ENCODE data around the gene MED12L.

Gene MED12L

DNA sequence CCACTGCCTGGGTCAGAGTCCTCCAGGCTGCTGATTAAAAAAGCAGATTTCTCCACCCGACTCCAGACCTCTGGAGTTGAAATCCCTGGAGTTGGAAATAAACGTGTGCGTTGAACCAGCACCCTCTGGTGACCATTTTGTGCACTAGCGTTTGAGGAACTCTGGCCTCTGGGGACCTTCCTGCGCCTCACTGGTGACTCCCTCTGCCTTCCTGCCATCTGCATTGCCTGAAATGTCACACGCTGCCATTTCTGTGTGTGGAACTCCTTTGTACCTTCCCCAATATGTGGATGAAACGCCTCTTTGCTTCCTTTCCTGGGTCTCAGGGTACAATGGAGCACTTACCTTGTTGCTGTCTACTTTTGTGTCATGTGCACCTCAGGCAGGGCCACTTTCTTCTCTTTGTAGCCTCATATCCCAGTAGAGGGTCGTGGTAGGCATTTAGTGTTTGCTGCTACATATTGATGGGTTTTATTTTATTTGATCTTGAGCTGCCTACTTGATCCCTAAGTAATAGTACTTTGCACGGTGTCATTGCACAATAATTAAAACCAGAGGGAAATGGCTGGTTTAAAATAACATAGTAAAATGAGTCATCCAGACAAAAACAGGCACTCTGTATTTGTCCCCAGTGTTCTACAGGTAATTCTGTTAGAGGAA is 60.7 kb downstream of the MED12L start:
- Histone ChIP-seq H3K27me3 (ENCODE audit: control insufficient read depth in 1 of 2, insufficient read depth in 2 of 2, low read length in 2 of 2) (no peaks in the 10 kb centered on the region), H3K4me1 (ENCODE audit: insufficient read depth, low read length) (no peaks in the 10 kb centered on the region), H3K36me3 (ENCODE audit: insufficient read depth, low read length) (no peaks in the 10 kb centered on the region), H3K9ac (ENCODE audit: low read length) (no peak overlapping the region), H3K9me3 (ENCODE audit: low read length) (no peaks in the 10 kb centered on the region), H3K4me3 (ENCODE audit: low read depth in 1 of 2, low read length in 2 of 2) (no peak overlapping the region), H3K27ac (ENCODE audit: low read depth, low read length) (no peak overlapping the region)

DNA sequence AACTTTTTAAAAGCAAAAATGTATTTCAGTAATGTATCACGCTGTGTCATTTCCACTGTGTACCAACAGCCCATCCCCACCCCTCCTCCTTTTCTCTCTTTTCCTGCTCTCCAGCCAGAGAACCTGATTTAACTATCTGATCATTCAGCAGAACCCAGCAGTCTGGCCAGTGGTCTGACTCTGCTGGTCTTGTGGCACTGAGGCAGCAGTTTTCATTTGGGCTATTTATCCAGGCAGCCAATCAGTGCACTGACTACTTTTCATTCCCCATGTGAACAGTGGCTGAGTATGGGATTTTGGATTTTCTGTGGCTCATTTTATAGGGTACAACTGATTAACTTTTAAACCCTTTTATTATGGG is 61.2 kb downstream of the MED12L start:
- H3K36me3 ChIP-seq (ENCODE audit: insufficient read depth, low read length) = no peaks in the 10 kb centered on the region
- no peaks in the 10 kb centered on the region for H3K27me3 ChIP-seq (ENCODE audit: control insufficient read depth in 1 of 2, insufficient read depth in 2 of 2, low read length in 2 of 2)
- H3K9ac ChIP-seq (ENCODE audit: low read length) = no peak overlapping the region
- no peaks in the 10 kb centered on the region for H3K4me1 ChIP-seq (ENCODE audit: insufficient read depth, low read length)
- no peaks in the 10 kb centered on the region for H3K9me3 ChIP-seq (ENCODE audit: low read length)
- no peak overlapping the region for H3K4me3 ChIP-seq (ENCODE audit: low read depth in 1 of 2, low read length in 2 of 2)
- H3K27ac ChIP-seq (ENCODE audit: low read depth, low read length) = no peak overlapping the region

DNA sequence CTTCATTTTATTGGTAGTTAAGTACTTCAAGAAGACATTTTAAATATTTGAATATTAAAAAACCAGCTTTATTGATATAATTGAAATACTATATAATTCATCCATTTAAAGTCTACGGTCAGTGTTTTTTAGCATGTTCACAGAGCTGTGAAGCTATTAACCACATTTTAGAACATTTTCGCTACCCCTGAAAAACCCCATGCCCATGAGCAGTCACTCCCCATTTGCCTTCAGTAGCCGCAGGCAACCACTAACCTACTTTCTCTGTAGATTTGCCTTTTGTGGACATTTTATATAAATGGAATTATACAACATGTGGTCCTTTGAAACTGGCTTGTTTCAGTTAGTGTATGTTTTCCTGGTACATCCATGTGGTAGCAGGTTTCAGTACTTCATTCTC is 61.8 kb downstream of the MED12L start:
- H3K9ac ChIP-seq (ENCODE audit: low read length) = no peak overlapping the region
- H3K9me3 ChIP-seq (ENCODE audit: low read length) = no peaks in the 10 kb centered on the region
- no peak overlapping the region for H3K27ac ChIP-seq (ENCODE audit: low read depth, low read length)
- no peaks in the 10 kb centered on the region for H3K4me1 ChIP-seq (ENCODE audit: insufficient read depth, low read length)
- no peaks in the 10 kb centered on the region for H3K36me3 ChIP-seq (ENCODE audit: insufficient read depth, low read length)
- no peak overlapping the region for H3K4me3 ChIP-seq (ENCODE audit: low read depth in 1 of 2, low read length in 2 of 2)
- no peaks in the 10 kb centered on the region for H3K27me3 ChIP-seq (ENCODE audit: control insufficient read depth in 1 of 2, insufficient read depth in 2 of 2, low read length in 2 of 2)

DNA sequence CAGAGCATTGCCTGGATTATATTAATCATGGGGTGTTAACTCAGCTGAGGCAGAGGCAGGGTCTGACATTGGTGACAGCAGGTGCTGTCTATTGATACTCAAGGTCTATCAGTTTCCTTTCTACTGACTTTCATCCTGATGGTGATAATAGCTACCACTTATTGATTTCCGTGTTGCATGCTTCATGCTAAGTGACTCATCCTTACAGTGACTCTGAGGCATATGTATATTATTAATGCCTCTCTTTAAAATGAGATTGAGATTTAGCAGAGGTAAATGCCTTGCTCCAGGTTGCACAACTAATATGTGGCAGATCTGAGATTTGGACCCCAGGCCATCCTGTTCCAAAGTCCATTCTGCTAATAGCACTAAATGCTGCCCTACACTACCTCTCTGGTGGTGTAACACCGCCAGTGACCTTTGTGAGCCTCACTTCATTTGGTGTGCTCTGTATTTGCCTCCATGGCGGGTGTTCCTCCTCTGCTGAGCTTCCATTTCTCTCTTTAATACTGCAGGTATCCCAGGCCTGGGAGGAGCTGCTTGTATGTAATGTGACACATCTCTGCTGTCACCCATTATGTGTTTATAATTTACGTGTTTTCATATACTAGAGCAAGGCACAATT is 67.1 kb downstream of the MED12L start:
- no peaks in the 10 kb centered on the region for H3K9me3 ChIP-seq (ENCODE audit: low read length)
- no peaks in the 10 kb centered on the region for H3K36me3 ChIP-seq (ENCODE audit: insufficient read depth, low read length)
- no peak overlapping the region for H3K4me3 ChIP-seq (ENCODE audit: low read depth in 1 of 2, low read length in 2 of 2)

DNA sequence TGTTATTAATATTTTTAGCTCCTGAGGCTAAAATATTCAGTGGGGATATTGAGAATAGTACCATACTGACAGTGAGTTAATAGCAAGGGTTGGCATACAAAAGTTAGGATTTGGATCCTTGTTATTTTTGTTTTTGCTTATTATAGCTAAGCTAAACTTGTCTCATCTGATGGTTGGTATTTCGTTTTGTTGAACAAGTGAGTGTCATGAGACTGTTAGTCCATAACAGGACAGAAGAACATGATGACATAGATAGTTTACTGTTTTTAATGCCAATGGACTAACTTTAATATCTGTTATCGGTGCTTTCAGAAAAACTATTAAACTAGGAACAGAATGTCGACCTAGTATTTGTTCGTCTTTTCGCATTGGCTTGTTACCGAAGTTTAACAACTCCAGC is 69.1 kb downstream of the MED12L start:
- Histone ChIP-seq H3K27me3 (ENCODE audit: control insufficient read depth in 1 of 2, insufficient read depth in 2 of 2, low read length in 2 of 2) (no peaks in the 10 kb centered on the region), H3K27ac (ENCODE audit: low read depth, low read length) (no peak overlapping the region), H3K36me3 (ENCODE audit: insufficient read depth, low read length) (no peaks in the 10 kb centered on the region), H3K4me1 (ENCODE audit: insufficient read depth, low read length) (no peaks in the 10 kb centered on the region), H3K9me3 (ENCODE audit: low read length) (no peaks in the 10 kb centered on the region), H3K9ac (ENCODE audit: low read length) (no peak overlapping the region), H3K4me3 (ENCODE audit: low read depth in 1 of 2, low read length in 2 of 2) (no peak overlapping the region)

More for the DNA sequence above, 67.1 kb downstream of the MED12L start:
- Histone ChIP-seq H3K27ac (ENCODE audit: low read depth, low read length) (no peak overlapping the region), H3K4me1 (ENCODE audit: insufficient read depth, low read length) (no peaks in the 10 kb centered on the region), H3K9ac (ENCODE audit: low read length) (no peak overlapping the region), H3K27me3 (ENCODE audit: control insufficient read depth in 1 of 2, insufficient read depth in 2 of 2, low read length in 2 of 2) (no peaks in the 10 kb centered on the region)

DNA sequence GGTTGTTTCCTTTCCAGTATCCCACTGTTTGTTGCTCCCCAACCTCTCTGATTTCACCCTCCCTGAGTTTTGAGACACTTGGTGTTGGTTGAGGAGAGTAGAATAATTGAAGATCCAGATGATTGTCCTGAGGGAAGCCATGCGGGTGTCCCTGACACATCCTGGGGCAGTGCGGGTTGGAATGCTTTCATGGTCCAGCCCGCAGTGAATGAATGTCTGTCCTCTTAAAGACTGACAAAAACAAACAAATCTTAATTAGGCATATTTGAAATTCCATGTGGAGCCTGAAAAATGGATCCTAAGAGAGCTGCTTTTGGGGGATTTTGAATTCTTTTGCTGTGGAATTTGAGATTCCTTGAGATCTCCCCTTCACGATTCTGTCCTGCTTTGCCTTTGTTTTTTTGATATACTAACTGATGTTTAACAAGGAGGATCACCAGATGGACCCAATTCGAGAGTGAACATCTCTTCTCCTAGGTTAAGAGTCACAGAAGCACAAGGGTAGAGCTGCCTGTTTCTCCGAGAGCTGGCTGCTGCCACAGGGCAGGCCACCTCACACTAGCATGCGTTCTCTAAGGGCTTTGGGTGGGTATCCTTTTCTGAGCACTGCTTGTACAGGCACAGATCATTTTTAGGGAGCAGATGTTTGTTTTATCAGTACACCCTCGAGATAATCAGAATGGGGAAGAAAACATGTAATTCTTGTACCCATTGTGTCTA is 70.1 kb downstream of the MED12L start:
- Histone ChIP-seq H3K36me3 (ENCODE audit: insufficient read depth, low read length) (no peaks in the 10 kb centered on the region), H3K4me3 (ENCODE audit: low read depth in 1 of 2, low read length in 2 of 2) (no peak overlapping the region)

DNA sequence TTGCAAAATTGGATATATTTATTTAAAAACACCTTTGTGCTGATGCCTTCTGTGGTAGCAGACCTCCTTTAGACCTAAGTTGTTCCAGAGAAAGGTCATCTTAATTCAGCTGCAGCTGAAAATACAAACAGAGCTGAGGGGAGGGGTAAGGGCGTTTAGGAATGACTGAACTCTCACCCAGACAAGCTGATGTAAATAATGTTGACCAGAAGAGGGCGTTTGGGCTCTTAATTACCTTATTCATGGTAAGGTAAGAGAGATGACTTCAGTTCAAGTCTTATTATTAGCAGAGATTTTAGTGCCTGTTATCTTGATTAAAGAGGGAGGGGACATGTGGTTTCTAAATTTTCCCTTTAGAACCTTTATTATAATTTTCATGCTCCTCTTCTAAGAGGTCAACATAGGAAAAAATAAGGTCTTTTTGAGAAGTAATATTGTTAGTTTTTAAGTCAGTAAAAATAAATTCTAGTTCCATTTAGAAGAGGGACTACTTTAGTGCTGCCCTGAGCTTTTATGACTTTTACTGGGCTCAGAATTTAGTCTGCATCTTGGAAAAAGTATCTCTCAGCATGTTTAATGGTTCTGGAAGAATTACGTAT is 71.3 kb downstream of the MED12L start:
- Histone ChIP-seq H3K9me3 (ENCODE audit: low read length) (no peaks in the 10 kb centered on the region), H3K27ac (ENCODE audit: low read depth, low read length) (no peak overlapping the region), H3K36me3 (ENCODE audit: insufficient read depth, low read length) (no peaks in the 10 kb centered on the region), H3K4me3 (ENCODE audit: low read depth in 1 of 2, low read length in 2 of 2) (no peak overlapping the region), H3K4me1 (ENCODE audit: insufficient read depth, low read length) (no peaks in the 10 kb centered on the region), H3K27me3 (ENCODE audit: control insufficient read depth in 1 of 2, insufficient read depth in 2 of 2, low read length in 2 of 2) (no peaks in the 10 kb centered on the region), H3K9ac (ENCODE audit: low read length) (no peak overlapping the region)

More for the DNA sequence above, 70.1 kb downstream of the MED12L start:
- Histone ChIP-seq H3K9ac (ENCODE audit: low read length) (no peak overlapping the region), H3K4me1 (ENCODE audit: insufficient read depth, low read length) (no peaks in the 10 kb centered on the region), H3K27me3 (ENCODE audit: control insufficient read depth in 1 of 2, insufficient read depth in 2 of 2, low read length in 2 of 2) (no peaks in the 10 kb centered on the region), H3K9me3 (ENCODE audit: low read length) (no peaks in the 10 kb centered on the region), H3K27ac (ENCODE audit: low read depth, low read length) (no peak overlapping the region)

DNA sequence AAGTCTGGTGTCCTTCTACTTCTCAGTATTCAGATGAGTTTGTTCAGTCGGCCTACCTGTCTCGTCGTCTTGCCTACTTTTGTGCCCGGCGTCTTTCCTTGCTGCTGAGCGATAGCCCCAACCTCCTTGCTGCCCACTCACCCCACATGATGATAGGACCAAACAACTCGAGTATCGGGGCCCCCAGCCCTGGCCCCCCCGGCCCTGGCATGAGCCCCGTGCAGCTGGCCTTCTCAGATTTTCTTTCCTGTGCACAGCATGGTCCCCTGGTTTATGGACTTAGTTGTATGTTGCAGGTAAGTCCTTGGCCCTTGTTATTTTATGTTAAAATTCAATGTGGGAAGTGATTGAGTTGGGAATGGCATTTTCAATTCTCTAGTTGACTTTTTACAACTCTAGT is 74.3 kb downstream of the MED12L start:
- no peaks in the 10 kb centered on the region for H3K27me3 ChIP-seq (ENCODE audit: control insufficient read depth in 1 of 2, insufficient read depth in 2 of 2, low read length in 2 of 2)
- no peak overlapping the region for H3K27ac ChIP-seq (ENCODE audit: low read depth, low read length)
- H3K9ac ChIP-seq (ENCODE audit: low read length) = no peak overlapping the region
- no peaks in the 10 kb centered on the region for H3K4me1 ChIP-seq (ENCODE audit: insufficient read depth, low read length)
- H3K4me3 ChIP-seq (ENCODE audit: low read depth in 1 of 2, low read length in 2 of 2) = no peak overlapping the region
- no peaks in the 10 kb centered on the region for H3K9me3 ChIP-seq (ENCODE audit: low read length)
- H3K36me3 ChIP-seq (ENCODE audit: insufficient read depth, low read length) = no peaks in the 10 kb centered on the region

DNA sequence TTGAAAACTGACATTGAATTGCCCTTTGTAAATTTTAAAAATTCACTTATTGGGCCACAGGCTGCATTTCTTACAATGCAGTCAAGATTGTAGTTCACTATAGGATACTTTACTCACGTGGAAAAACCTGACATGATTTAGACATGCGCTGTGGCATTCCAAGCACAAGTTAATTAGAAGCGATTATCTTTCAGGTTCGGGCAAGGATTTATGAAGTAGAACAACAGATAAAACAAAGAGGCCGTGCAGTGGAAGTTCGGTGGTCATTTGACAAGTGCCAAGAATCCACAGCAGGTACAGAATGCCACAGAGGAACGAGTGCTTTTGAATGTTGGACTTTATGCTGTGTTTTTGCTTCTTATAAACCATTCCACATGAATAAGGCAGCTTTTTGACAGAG is 79.8 kb downstream of the MED12L start:
- H3K4me1 ChIP-seq (ENCODE audit: insufficient read depth, low read length) = no peaks in the 10 kb centered on the region
- H3K36me3 ChIP-seq (ENCODE audit: insufficient read depth, low read length) = no peaks in the 10 kb centered on the region
- no peak overlapping the region for H3K9ac ChIP-seq (ENCODE audit: low read length)

DNA sequence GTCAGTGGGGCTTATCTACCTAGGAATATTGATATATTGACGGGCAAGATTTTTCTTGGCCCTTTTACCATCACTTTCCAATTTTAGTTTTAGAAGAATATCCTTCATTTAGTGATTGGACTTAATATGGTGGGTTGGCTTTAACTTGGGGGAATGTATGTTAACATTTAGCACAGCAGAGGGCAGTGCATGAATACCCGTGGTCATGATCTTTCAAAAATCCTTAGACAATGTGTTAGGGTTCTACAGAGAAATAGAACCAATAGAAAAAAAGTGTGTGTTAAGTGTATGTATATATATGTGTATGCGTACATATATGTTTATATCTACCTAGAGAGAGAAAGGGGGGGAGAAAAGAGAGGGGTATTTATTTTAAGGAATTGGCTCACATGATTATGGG is 80.7 kb downstream of the MED12L start:
- Histone ChIP-seq H3K9me3 (ENCODE audit: low read length) (no peaks in the 10 kb centered on the region), H3K4me1 (ENCODE audit: insufficient read depth, low read length) (no peaks in the 10 kb centered on the region), H3K4me3 (ENCODE audit: low read depth in 1 of 2, low read length in 2 of 2) (no peak overlapping the region), H3K27ac (ENCODE audit: low read depth, low read length) (no peak overlapping the region), H3K36me3 (ENCODE audit: insufficient read depth, low read length) (no peaks in the 10 kb centered on the region), H3K9ac (ENCODE audit: low read length) (no peak overlapping the region), H3K27me3 (ENCODE audit: control insufficient read depth in 1 of 2, insufficient read depth in 2 of 2, low read length in 2 of 2) (no peaks in the 10 kb centered on the region)

More for the DNA sequence above, 79.8 kb downstream of the MED12L start:
- H3K27ac ChIP-seq (ENCODE audit: low read depth, low read length) = no peak overlapping the region
- H3K9me3 ChIP-seq (ENCODE audit: low read length) = no peaks in the 10 kb centered on the region
- H3K4me3 ChIP-seq (ENCODE audit: low read depth in 1 of 2, low read length in 2 of 2) = no peak overlapping the region
- no peaks in the 10 kb centered on the region for H3K27me3 ChIP-seq (ENCODE audit: control insufficient read depth in 1 of 2, insufficient read depth in 2 of 2, low read length in 2 of 2)

DNA sequence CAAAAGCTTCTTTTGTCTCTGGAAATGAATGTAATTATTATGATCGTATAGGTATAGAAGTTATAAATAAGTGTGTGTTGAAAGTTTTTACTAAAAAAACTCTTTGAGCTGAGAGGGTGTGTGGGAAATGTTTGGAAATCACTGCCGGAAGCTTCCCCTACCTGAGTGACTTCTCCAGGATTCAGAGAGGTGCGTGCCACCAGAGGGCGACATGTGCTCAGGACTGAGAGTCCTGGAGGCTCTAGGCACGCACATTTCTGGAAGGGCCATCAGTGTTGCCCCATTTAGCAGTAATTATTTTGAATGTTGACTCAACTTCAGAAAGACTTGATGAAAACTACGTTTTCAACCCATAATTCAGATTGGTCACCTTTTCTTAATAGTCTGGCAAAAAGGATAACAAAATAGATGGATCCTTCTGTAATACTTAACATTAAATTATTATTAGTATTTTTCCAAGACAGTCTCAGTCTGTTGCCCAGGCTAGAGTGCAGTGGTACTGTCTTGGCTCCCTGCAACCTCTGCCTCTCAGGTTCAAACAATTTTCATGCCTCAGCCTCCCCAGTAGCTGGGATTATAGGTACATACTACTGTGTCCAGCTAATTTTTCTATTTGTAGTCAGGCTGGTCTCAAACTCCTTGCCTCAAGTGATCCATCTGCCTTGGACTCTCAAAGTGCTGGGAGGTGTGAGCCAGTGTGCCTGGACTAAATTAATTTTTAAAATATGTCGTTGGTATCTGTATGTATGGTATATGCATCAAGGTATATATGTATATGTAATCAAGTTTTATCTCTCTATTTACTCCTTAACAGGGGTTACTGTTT is 83.0 kb downstream of the MED12L start:
- H3K36me3 ChIP-seq (ENCODE audit: insufficient read depth, low read length) = no peaks in the 10 kb centered on the region
- H3K9ac ChIP-seq (ENCODE audit: low read length) = no peak overlapping the region
- H3K27ac ChIP-seq (ENCODE audit: low read depth, low read length) = no peak overlapping the region
- no peaks in the 10 kb centered on the region for H3K27me3 ChIP-seq (ENCODE audit: control insufficient read depth in 1 of 2, insufficient read depth in 2 of 2, low read length in 2 of 2)
- no peaks in the 10 kb centered on the region for H3K4me1 ChIP-seq (ENCODE audit: insufficient read depth, low read length)
- no peak overlapping the region for H3K4me3 ChIP-seq (ENCODE audit: low read depth in 1 of 2, low read length in 2 of 2)
- no peaks in the 10 kb centered on the region for H3K9me3 ChIP-seq (ENCODE audit: low read length)
